Measurements from ENCODE around the gene DNAH10.

The DNAH10 gene

GRCh38 chr12:123832052-123832451 is 70.0 kb downstream of the DNAH10 start:
- H3K4me3 ChIP-seq (ENCODE audit: low read length) = no peak overlapping the region
- H3K9me3 ChIP-seq (ENCODE audit: insufficient read depth, low read depth, low read length) = peaks cover 16% of the 10 kb centered on the region; the same call in 1 of the 2 replicates
- H3K4me1 ChIP-seq (ENCODE audit: insufficient read depth, low read length) = no peaks in the 10 kb centered on the region
- no peak overlapping the region for H3K27ac ChIP-seq (ENCODE audit: low read length)
- H3K36me3 ChIP-seq (ENCODE audit: insufficient read depth, low read depth, low read length) = no peaks in the 10 kb centered on the region
- H3K27me3 ChIP-seq (ENCODE audit: insufficient read depth, low read length) = no peaks in the 10 kb centered on the region
- H3K9ac ChIP-seq (ENCODE audit: low read depth, low read length) = no peak overlapping the region

- H3K4me3 ChIP-seq (ENCODE audit: low read length) = no peak overlapping the region
- H3K9ac ChIP-seq (ENCODE audit: low read depth, low read length) = no peak overlapping the region
- H3K9me3 ChIP-seq (ENCODE audit: insufficient read depth, low read depth, low read length) = 0 out of 2 replicates have a peak, but pooled peaks cover under 1% of the 10 kb centered on the region
- H3K27me3 ChIP-seq (ENCODE audit: insufficient read depth, low read length) = no peaks in the 10 kb centered on the region
- no peaks in the 10 kb centered on the region for H3K4me1 ChIP-seq (ENCODE audit: insufficient read depth, low read length)
- H3K27ac ChIP-seq (ENCODE audit: low read length) = no peak overlapping the region
- no peaks in the 10 kb centered on the region for H3K36me3 ChIP-seq (ENCODE audit: insufficient read depth, low read depth, low read length)
These were observed 71.7 kb downstream of the DNAH10 start for GRCh38 chr12:123833830-123834229.

DNA sequence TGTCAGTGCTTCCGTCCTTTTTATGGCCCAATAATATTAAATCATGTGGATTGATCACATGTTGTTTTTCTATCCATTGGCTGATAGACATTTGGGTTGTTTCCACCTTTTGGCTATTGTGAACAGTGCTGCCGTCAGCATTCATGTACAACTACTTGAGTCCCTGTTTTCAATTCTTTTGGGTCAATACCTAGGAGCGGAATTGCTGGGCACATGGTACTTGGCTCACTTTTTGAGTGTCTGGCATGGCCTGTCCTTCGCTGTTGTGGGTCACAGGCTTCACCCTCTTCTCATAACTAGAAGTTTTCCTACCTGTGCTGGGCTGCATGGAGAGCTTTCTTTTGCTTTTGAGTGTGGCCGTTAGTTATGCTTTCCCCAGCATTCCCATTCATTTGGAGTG is 72.7 kb downstream of the DNAH10 start:
- no peaks in the 10 kb centered on the region for H3K36me3 ChIP-seq (ENCODE audit: insufficient read depth, low read depth, low read length)
- H3K27me3 ChIP-seq (ENCODE audit: insufficient read depth, low read length) = no peaks in the 10 kb centered on the region
- no peak overlapping the region for H3K9ac ChIP-seq (ENCODE audit: low read depth, low read length)
- H3K9me3 ChIP-seq (ENCODE audit: insufficient read depth, low read depth, low read length) = no peaks in the 10 kb centered on the region
- no peak overlapping the region for H3K27ac ChIP-seq (ENCODE audit: low read length)
- H3K4me1 ChIP-seq (ENCODE audit: insufficient read depth, low read length) = no peaks in the 10 kb centered on the region
- no peak overlapping the region for H3K4me3 ChIP-seq (ENCODE audit: low read length)

DNA sequence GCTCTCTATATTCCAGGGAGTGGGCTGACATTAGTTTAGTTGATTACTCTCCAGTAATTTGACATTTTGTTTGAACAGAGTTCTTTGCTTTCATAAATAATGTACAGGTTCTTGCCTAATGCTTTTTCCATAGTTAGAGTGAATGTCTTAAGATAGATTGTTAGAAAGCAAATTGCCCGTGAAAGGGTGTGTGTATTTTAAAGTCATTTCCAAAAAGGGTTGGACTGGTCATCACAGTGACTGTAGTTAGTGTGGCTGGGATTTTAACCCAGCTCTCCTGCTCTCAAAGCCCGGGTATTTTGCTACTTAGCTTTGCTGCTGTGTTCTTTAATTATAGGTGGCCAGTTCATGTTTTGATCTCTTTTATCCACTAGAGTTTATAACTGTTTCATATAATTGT is 74.2 kb downstream of the DNAH10 start:
- Histone ChIP-seq H3K36me3 (ENCODE audit: insufficient read depth, low read depth, low read length) (no peaks in the 10 kb centered on the region), H3K9me3 (ENCODE audit: insufficient read depth, low read depth, low read length) (no peaks in the 10 kb centered on the region), H3K4me1 (ENCODE audit: insufficient read depth, low read length) (no peaks in the 10 kb centered on the region), H3K4me3 (ENCODE audit: low read length) (no peak overlapping the region), H3K27me3 (ENCODE audit: insufficient read depth, low read length) (no peaks in the 10 kb centered on the region), H3K27ac (ENCODE audit: low read length) (no peak overlapping the region), H3K9ac (ENCODE audit: low read depth, low read length) (no peak overlapping the region)

- Histone ChIP-seq H3K36me3 (ENCODE audit: insufficient read depth, low read depth, low read length) (no peaks in the 10 kb centered on the region), H3K4me1 (ENCODE audit: insufficient read depth, low read length) (no peaks in the 10 kb centered on the region; the same call in 1 of the 2 replicates), H3K9me3 (ENCODE audit: insufficient read depth, low read depth, low read length) (no peaks in the 10 kb centered on the region), H3K27me3 (ENCODE audit: insufficient read depth, low read length) (no peaks in the 10 kb centered on the region), H3K9ac (ENCODE audit: low read depth, low read length) (no peak overlapping the region), H3K27ac (ENCODE audit: low read length) (no peak overlapping the region), H3K4me3 (ENCODE audit: low read length) (no peak overlapping the region)
These were observed 77.7 kb downstream of the DNAH10 start for GRCh38 chr12:123839826-123840225.

GRCh38 chr12:123840765-123841425 is 78.8 kb downstream of the DNAH10 start:
- no peak overlapping the region for H3K27ac ChIP-seq (ENCODE audit: low read length)
- H3K4me1 ChIP-seq (ENCODE audit: insufficient read depth, low read length) = no peaks in the 10 kb centered on the region; the same call in 1 of the 2 replicates
- H3K4me3 ChIP-seq (ENCODE audit: low read length) = no peak overlapping the region
- no peak overlapping the region for H3K9ac ChIP-seq (ENCODE audit: low read depth, low read length)
- no peaks in the 10 kb centered on the region for H3K27me3 ChIP-seq (ENCODE audit: insufficient read depth, low read length)
- H3K36me3 ChIP-seq (ENCODE audit: insufficient read depth, low read depth, low read length) = no peaks in the 10 kb centered on the region
- H3K9me3 ChIP-seq (ENCODE audit: insufficient read depth, low read depth, low read length) = no peaks in the 10 kb centered on the region

- no peaks in the 10 kb centered on the region for H3K27me3 ChIP-seq (ENCODE audit: insufficient read depth, low read length)
These were observed 82.0 kb downstream of the DNAH10 start for GRCh38 chr12:123843912-123844748.

DNA sequence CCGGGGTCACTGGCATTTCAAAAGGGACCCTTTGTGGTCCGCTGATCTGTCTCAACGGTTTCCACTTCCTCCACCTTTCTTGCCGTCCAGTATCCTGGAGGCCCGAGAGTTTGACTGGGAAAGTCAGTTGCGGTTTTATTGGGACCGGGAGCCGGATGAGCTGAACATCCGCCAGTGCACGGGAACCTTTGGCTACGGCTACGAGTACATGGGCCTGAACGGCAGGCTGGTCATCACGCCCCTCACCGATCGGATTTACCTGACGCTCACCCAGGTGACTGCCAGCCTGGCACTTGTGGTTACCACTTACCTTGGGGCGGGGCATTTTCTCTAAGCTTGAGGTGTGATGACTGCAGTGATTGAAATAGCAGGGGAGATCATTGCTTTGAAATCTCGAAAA is 83.8 kb downstream of the DNAH10 start:
- Histone ChIP-seq H3K27ac (ENCODE audit: low read length) (no peak overlapping the region), H3K27me3 (ENCODE audit: insufficient read depth, low read length) (no peaks in the 10 kb centered on the region), H3K9me3 (ENCODE audit: insufficient read depth, low read depth, low read length) (no peaks in the 10 kb centered on the region), H3K36me3 (ENCODE audit: insufficient read depth, low read depth, low read length) (no peaks in the 10 kb centered on the region), H3K9ac (ENCODE audit: low read depth, low read length) (no peak overlapping the region), H3K4me1 (ENCODE audit: insufficient read depth, low read length) (no peaks in the 10 kb centered on the region; the same call in 1 of the 2 replicates), H3K4me3 (ENCODE audit: low read length) (no peak overlapping the region)

More at GRCh38 chr12:123843912-123844748, 82.0 kb downstream of the DNAH10 start:
- Histone ChIP-seq H3K4me1 (ENCODE audit: insufficient read depth, low read length) (no peaks in the 10 kb centered on the region; the same call in 1 of the 2 replicates), H3K9me3 (ENCODE audit: insufficient read depth, low read depth, low read length) (no peaks in the 10 kb centered on the region), H3K27ac (ENCODE audit: low read length) (no peak overlapping the region), H3K9ac (ENCODE audit: low read depth, low read length) (no peak overlapping the region), H3K36me3 (ENCODE audit: insufficient read depth, low read depth, low read length) (no peaks in the 10 kb centered on the region), H3K4me3 (ENCODE audit: low read length) (no peak overlapping the region)

GRCh38 chr12:123846340-123846739 is 84.2 kb downstream of the DNAH10 start:
- Histone ChIP-seq H3K4me3 (ENCODE audit: low read length) (no peak overlapping the region), H3K27ac (ENCODE audit: low read length) (no peak overlapping the region), H3K9ac (ENCODE audit: low read depth, low read length) (no peak overlapping the region), H3K9me3 (ENCODE audit: insufficient read depth, low read depth, low read length) (no peaks in the 10 kb centered on the region), H3K36me3 (ENCODE audit: insufficient read depth, low read depth, low read length) (no peaks in the 10 kb centered on the region), H3K4me1 (ENCODE audit: insufficient read depth, low read length) (no peaks in the 10 kb centered on the region; the same call in 1 of the 2 replicates), H3K27me3 (ENCODE audit: insufficient read depth, low read length) (no peaks in the 10 kb centered on the region)

DNA sequence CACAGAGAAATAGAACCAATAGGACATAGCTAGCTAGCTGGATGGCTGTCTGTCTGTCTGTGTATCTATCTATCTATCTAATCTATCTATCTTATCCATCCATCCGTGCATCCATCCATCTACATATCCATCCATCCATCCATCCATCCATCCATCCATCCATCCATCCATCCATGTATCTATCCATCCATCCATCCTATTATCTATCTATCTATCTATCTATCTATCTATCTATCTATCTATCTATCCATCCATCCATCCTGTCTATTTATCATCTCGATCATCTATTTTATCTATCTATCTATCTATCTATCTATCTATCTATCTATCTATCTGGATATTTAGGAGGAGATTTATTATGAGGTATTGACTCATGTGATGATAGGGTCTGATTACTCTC is 84.9 kb downstream of the DNAH10 start:
- Histone ChIP-seq H3K4me1 (ENCODE audit: insufficient read depth, low read length) (no peaks in the 10 kb centered on the region; the same call in 1 of the 2 replicates), H3K9ac (ENCODE audit: low read depth, low read length) (no peak overlapping the region), H3K27ac (ENCODE audit: low read length) (no peak overlapping the region), H3K36me3 (ENCODE audit: insufficient read depth, low read depth, low read length) (no peaks in the 10 kb centered on the region), H3K9me3 (ENCODE audit: insufficient read depth, low read depth, low read length) (no peaks in the 10 kb centered on the region), H3K4me3 (ENCODE audit: low read length) (no peak overlapping the region), H3K27me3 (ENCODE audit: insufficient read depth, low read length) (no peaks in the 10 kb centered on the region; the same call in 1 of the 2 replicates)

DNA sequence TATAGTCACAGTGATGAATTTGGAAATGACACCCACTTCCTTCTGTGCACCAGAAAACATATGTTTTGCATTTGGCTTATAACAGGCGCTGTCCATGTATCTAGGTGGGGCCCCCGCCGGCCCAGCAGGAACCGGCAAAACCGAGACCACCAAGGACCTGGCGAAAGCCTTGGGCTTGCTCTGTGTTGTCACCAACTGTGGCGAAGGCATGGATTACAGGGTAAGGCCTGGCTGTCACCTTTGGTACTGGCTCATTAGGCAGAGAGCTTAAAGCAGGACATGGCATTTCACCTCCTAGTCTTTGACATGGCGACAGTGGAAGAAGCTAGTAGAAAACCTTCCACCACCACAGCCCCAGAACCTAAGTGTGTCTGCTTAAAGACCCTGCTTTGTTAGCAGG is 85.8 kb downstream of the DNAH10 start:
- no peaks in the 10 kb centered on the region; the same call in 1 of the 2 replicates for H3K27me3 ChIP-seq (ENCODE audit: insufficient read depth, low read length)
- H3K9ac ChIP-seq (ENCODE audit: low read depth, low read length) = no peak overlapping the region
- H3K9me3 ChIP-seq (ENCODE audit: insufficient read depth, low read depth, low read length) = no peaks in the 10 kb centered on the region
- H3K4me1 ChIP-seq (ENCODE audit: insufficient read depth, low read length) = no peaks in the 10 kb centered on the region
- H3K27ac ChIP-seq (ENCODE audit: low read length) = no peak overlapping the region
- H3K4me3 ChIP-seq (ENCODE audit: low read length) = no peak overlapping the region
- H3K36me3 ChIP-seq (ENCODE audit: insufficient read depth, low read depth, low read length) = no peaks in the 10 kb centered on the region

- Histone ChIP-seq H3K27ac (ENCODE audit: low read length) (no peak overlapping the region), H3K27me3 (ENCODE audit: insufficient read depth, low read length) (no peaks in the 10 kb centered on the region; the same call in 1 of the 2 replicates), H3K4me3 (ENCODE audit: low read length) (no peak overlapping the region), H3K9me3 (ENCODE audit: insufficient read depth, low read depth, low read length) (no peaks in the 10 kb centered on the region), H3K4me1 (ENCODE audit: insufficient read depth, low read length) (no peaks in the 10 kb centered on the region), H3K36me3 (ENCODE audit: insufficient read depth, low read depth, low read length) (no peaks in the 10 kb centered on the region), H3K9ac (ENCODE audit: low read depth, low read length) (no peak overlapping the region)
These were observed 87.4 kb downstream of the DNAH10 start for GRCh38 chr12:123849517-123849916.
